OCI-M1 (cell line): ENCODE measurements around the gene HPN.

Source experiments
- DNase-seq: peaks from one replicate; lab custom pipeline; 2025; lab: John Stamatoyannopoulos, UW

Gene HPN

DNA sequence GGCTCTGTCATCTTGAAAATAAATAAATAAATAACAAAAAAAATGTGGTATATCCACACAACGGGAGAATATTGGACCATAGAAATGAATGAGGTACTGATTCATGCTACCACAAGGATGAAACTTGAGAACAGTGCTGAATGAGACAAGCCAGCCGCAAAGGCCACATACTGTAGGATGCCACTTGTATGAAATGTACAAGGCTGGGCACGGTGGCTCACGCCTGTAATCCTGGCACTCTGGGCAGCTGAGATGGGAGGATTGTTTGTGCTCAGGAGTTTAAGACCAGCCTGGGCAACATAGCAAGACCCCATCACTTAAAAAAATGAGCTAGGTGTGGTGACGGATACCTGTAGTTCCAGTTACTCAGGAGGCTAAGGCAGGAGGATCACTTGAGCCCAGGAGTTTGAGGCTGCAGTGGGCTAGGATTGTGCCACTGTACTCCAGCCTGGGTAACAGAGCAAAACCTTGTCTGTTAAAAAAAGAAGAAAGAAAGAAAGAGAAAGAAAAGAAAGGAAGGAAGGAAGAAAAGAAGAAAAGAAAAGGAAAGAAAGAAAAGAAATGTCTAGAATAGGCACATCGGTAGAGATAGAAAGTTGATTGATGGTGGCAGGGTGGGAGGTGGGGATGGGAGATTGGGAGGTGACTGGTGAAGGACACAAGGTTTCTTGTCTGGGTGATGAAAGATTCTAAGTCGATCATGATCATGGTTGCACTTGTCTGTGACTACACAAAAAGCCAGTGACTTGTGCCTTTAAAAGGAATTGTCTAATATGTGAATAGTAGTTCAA, 20.3 kb downstream of the HPN start:
- DNase-seq: no peak

DNA sequence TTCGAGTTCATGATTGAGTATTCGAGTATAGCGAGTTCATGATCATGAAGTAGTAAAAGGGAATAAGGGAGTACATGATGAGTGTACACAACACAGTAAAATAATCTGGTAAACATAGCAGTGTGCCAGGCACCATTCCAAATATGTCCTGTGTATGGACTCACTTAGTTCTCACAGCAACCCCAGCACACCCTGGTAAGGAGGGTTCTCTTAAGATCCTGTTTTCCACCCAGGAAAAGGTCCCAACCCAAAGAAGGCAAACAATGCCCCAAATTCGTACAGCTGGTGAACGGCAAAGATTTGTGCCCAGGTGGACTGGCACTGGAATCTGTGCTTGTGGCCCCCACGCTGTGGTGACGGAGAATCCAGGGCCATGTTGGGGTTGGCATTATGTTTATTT, 21.4 kb downstream of the HPN start:
- DNase-seq: no peak

DNA sequence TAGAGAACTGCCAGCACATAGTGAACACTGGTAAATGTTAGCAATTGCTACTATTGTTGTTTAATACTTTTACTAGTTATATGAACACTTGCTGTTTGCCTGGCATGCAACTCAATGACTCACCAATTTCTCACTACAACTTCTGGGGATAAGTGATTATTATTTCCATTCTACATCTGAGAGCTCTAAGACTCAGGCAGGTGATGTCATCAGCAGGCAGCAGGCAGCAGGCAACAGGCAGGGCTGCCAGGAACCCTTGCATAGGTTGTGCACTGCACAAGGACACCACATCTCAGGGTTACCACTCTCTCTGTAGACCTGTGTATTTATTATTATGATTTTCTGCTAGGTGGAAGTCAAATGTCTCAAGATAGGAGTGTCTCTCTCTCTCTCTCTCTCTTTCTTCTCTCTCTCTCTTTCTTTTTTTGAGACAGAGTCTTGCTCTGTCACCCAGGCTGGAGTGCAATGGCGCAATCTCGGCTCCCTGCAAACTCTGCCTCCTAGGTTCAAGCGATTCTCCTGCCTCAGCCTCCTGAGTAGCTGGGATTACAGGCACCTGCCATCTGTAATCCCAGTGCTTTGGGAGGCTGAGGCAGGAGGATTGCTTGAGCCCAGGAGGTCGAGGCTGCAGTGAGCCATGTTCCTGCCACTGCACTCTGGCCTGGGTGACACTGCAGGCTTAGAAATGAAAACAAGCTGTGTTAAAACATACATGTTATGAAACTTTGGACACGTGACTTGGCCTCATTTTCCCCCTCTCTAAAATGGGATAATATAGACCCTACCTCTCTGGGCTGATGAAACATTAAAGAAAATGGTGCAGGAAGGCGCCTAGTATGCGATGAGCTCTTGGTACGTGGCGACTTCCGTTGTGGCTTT, 22.7 kb downstream of the HPN start:
- DNase-seq: peak; percentile 24

DNA sequence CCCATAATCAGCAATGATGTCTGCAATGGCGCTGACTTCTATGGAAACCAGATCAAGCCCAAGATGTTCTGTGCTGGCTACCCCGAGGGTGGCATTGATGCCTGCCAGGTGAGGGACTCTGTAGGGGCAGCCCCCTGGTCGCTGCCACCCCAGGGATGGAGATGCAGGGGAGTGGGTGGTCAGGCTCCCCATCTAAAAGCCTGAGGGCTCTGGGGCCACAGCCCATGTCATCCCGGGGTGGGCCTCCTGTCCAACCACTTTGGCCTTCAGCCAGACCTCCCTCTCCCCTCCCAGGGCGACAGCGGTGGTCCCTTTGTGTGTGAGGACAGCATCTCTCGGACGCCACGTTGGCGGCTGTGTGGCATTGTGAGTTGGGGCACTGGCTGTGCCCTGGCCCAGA, 24.1 kb downstream of the HPN start:
- DNase-seq: no peak

DNA sequence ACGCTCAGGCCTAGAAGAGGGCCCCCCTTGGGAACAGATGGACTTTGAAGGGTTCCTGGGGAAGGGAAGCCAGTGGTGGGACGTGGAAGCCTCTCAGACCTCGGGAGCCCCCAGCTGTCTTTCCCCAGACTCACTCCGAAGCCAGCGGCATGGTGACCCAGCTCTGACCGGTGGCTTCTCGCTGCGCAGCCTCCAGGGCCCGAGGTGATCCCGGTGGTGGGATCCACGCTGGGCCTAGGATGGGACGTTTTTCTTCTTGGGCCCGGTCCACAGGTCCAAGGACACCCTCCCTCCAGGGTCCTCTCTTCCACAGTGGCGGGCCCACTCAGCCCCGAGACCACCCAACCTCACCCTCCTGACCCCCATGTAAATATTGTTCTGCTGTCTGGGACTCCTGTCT, 24.6 kb downstream of the HPN start:
- no peak for DNase-seq

DNA sequence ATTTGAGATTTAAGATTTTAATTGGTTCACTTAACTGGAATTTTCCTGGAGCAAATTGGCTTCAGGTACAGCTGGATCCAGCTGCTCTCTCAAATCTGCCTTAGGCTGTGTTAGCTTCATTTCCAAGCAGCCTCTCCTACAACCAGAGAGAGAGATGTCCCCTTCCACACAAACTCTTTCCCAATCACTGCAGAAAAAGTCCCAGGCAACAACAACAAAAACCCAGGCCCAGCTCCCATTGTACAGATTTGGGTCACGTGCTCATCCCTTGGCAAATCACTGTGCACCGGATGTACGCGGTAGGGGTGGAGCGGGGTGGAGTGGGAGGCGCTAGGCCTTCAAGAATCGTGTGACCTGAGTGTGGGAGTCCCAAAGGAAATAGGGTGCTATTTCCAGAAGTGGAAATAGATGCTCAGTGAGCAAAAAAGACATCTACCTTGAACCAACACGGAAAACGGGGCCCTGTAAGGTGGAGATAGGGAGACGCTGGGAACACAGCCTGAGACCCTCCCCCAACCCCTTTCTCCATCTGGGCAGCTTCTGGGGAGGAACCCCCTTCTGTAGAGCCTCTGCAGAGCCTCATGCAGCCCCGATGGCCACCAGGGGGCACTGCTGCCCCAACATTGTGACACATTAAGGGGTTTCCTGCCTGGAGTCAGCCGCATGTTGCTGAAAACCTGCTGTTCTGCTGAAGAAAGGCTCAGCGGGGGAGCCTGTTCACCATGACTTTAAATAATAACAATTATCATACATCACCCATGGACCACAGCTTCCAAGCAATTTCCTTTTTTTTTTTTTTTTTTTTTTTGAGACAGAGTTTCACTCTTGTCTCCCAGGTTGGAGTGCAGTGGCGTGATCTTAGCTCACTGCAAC, 25.4 kb downstream of the HPN start:
- peak; percentile 95 for DNase-seq

DNA sequence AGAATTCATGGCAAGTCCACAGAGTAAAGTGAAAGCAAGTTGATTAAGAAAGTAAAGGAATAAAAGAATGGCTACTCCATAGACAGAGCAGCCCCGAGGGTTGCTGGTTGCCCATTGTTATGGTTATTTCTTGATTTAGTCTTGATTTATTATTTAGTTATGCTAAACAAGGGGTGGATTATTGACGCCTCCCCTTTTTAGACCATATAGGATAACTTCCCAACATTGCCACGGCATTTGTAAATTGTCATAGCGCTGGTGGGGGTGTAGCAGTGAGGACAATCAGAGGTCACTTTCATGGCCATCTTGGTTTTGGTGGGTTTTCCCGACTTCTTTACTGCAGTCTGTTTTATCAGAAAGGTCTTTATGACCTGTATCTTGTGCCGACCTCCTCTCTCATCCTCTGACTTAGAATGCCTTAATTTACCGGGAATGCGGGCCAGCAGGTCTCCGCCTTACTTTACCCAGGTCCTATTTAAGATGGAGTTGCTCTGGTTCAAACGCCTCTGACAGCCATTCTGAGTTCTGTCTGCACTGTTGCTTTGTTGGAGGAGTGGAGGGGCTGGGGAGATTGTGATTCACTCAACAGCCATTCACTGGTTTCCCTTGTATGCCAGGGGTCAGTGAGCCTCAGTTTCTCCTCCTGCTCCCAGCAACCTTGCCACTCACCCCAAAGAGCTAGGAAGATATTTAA, 27.6 kb downstream of the HPN start:
- DNase-seq: no peak

DNA sequence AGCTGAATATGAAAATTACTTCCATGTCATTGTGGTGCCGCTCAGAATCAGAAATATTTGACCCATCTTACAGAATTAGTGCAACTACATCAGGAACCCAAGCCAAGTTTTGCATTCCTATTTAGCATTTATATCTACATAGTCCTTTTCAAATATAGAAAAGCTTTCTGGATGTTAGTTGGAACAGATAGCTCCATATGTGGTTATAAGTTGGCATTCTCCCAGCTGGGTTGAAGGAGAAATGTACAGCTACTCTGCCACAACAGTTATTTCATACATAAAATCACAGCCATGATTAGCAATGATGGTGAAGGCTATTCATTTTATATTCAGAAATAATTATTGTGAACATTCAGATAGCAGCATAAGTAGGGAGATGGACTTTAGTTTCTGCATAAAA, 28.2 kb downstream of the HPN start:
- no peak for DNase-seq

DNA sequence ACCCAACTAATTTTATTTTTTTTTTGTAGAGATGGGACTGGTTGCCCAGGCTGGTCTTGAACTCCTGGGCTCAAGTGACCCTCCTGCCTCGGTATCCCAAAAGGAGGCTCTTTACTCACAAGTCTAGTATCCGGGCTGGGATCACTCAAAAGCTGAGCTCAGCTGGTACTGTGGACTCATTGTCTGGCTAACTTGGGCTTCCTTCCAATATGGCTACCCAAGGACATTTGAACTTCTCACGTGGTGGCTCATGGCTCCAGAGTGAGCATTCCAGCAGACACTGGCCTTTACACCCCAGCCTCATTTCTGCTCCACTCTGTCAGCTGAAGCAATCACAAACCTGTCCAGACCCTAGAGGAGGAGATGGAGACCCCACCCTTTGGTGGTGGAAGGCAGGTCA, 28.9 kb downstream of the HPN start:
- DNase-seq: peak; percentile 11

DNA sequence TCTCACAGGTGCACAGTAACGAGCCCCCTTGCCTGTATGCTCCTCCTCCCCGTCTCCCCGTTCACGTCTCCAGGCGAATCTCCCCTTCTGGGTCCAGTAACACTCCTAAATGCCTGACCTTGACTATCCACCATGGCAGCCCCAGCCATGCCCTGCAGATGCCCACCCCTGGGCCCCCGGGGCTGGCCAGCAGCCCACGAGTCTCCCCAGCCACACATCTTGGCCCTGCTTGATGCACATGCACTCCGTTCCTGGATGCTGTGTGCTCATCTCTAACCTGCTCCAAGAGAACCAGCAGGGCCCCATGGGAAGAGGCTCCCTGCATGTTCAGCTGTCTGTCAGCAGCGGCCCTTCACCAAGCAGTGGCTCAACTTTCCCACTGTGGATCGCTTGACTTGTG, 32.0 kb downstream of the HPN start:
- no peak for DNase-seq

DNA sequence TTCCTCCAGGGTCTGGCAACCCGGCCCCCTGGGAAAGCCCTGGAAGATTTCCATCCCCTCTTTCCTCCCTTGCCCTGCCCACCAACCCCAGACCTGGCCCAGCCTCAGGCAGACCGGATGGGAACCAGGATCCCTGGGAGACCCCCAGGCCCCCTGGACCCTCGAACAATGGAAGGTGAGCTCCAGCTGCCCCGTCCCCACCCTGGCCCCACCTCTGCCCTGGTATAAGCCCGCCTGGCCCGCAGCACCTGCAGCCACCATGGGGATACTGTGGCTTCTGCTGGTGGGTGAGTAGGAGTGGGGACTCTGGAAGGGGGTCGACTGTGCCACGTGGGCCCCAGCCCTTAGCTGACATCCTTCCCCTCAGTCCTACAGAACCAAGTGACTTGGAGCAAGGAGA, 32.4 kb downstream of the HPN start:
- DNase-seq: no peak

DNA sequence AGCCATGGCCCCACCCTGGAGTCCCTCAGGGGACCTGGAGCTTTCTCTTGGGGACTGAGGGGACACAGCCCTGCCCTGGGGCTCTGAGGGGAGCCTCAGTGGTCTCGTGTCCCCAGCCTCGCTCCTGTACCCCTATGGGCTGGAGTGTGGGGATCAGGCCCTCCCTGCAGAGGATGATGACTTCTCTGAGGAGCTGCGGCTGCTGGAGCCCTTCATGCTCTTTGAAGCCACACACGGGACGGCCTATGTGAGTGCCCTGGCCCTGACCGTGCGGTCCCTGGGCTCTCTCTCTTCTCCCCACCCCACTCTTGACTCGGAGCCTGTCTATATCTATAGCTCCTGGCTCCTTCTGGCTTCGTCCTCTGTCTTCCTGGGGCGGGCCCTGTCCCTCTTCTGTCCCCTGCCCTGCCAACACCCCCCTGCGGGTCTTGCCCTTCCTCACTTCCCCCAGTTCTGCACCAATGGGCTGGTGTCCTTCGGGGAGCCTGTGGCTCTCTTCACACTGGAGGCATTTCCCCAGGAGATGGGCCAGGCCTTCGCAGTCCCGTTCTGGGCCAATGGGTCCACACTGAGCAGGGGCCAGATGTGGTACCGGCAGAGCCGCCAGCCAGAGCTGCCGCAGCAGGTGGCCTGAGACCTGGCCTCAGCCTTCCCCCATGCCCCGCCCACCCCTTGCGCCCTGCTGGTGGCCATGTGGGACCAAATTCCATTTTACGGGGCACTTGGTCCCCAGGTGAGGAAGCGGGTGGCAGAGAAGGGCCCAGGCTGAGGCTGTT, 33.1 kb downstream of the HPN start:
- no peak for DNase-seq

DNA sequence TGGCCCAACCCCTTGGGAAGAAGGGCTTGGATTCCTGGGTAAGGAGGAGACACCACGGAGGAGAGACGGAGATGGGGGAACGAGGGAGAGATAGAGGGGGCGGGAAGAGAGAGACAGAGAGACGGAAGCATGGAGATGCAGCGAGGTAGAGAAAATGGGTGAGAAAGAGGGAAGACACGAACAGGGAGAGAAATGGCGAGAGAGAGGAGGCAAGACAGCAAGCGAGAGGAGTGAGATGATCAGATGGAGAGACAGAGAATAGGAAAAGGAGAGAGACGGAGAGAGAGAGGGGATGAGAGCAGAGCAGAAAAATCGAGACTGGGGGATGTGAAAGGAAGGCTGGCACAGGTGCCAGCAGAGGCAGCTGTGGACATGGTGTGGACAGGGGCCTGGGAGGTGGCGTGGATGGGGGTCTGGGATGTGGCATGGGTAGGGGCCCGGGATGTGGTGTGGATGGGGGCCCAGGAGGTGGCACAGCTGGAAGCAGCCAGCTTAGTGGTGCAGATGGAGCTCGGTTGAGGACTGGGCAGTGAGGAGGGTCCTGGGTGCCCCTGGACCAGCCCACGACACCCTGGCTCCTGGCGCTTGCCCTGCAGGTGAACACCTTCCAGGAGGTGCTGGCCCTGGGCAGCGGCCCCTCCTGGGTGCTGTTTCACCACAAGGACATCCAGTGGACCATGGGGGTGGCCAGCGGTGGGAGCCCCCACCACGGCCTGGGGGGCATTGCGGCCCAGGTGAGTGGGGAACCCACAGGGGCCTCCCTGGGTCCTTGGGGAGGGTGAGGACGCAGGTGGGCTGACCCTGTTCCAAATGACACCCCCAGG, 33.9 kb downstream of the HPN start:
- DNase-seq: no peak

DNA sequence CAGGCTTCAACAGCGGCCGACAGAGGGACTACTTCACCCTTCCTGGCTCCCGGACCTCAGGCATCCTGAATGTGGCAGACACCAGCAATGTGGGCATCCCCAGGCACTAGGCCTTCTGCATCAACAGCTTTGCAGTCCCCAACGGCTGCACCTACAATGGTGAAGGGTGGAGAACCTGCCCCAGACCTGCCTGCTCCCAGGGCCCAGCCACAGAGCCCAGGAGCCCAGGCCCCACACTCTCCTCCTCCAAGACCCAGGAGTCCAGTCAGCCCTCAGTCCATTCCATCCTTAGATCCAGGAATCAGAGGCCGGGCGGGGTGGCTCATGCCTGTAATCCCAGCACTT, 34.5 kb downstream of the HPN start:
- no peak for DNase-seq

DNA sequence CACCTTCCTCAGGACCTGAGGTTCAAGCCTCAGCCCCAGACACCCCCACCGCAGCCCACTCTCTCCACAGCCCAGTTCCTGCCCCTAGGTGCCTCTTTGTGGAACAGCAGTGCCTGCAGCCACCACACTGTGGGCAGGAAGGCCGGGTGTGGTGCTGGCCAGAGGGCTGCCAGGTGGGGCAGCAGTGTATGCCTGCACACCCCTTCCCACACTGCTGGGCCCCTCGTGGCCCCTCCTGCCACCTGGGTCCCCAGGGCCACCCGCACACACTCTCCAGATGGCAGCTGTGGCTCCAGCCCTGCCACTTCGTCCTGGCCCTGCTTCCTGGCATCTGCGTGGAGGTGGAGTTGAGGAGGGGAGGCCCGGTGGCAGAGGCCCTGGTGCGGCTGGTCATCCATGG, 35.1 kb downstream of the HPN start:
- no peak for DNase-seq

DNA sequence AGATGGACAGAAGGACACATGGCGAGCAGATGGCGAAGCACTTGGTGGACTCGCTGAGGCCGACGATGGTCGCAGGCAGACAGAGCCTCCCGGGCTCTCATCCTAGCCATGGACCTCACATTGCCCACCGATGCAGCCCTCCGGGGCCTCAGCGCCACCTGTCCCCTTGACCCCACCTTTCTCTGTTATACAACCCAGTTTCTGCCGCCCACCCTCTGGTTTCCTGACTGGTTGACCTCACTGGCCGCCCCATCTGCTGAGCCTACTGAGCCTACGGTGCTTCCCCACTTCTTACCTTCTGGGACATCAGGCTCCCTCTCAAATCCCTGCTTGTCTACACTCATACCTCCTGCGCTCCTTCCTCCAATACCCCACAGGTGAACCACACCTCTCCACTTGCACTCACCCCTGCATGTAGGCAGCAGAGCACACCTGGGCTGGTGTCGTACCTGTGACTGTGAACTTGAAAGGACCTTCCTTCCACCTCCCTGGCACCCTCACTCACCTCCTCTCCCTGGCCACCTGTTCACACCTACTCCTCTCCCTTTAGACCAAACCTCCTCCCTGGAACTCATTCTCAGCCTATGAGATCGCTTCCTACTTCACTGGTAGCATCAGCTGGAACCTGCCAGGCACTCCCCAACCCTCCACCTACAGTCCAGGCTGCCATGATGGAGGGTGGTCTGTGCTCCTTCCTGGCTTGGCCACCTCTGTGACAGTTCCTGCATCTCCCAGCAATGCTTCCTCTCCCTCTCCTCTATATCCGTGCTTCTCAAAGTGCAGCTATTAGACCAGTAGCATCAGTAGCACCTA, 36.1 kb downstream of the HPN start:
- DNase-seq: no peak

DNA sequence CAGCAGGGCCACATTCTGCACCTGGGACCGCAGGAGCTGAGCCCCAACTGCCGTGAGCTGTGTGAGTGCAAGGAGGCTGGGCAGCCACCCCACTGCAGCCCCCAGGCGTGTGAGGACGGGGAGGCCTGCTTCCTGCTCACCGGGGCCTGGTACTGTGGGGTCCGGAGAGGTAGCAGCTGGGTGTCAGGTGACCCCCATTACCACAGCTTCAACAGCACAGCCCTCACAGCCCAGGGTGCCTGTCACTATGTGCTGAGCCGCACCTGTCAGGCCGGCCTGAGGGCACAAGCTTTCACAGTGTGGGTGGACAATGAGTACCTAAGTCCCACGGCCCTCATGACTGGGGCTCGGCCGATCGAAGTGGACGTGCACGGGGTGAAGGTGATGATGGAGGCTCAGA, 38.3 kb downstream of the HPN start:
- no peak for DNase-seq

DNA sequence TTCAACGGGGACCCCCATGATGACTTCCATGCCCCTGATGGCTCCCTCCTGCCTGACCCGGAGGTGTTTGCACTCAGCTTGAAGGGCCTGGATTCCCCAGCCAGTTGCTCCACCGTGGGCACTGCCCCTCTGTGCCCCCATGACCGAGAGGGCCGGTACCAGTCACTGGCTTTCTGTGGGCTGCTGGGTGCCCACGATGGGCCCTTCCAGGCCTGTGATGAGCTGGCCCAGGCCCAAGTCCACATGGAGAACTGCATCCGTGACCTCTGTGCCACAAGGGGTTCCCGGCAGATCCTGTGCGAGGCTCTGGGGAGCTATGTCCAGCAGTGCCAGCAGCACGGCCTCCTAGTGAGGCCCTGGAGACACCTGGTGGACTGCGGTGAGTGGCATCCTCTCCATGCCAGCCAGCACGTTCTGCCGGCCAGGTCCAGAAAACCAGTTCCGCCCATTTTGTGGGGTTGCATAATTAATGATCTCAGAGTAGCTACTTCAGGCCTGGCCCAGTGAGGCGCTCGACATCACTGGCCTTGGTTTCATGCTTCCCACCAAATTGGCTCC, 39.2 kb downstream of the HPN start:
- DNase-seq: no peak

DNA sequence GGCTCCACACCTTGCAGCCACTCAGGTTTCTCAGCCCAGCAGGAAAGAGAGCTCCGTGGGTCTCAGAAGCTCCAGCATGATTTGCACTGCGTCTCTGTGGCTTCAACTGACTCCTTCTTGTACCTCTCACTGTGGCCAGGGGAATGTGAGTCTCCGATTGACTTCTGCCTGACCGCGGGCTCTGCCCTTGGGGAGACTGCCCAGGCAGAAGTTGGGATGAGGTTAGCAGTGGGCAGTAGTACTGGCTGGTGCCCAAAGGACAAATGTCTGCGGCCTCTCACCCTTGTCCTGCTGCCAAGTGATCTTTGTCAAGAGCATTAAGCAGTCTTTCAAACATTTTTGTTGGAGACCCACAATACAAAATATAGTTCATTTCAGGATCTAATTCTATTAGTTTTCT, 39.7 kb downstream of the HPN start:
- DNase-seq: no peak
